OCI-LY7 (cell line): ENCODE measurements around the gene ADRA2A.

Experiments
- EZH2phosphoT487 ChIP-seq: fragments of 200-600 bp; sonication (generic); IDR thresholded peaks from 2 replicates; pipeline ENCODE4 v1.6.1; 2018; ENCODE audit warnings: low read depth, borderline replicate concordance, mild to moderate bottlenecking, mixed run types, antibody characterized with exemption, low read length, moderate library complexity, mixed read lengths
- TF ChIP-seq, protein P1 (sequence below): fragments of 200-600 bp; sonication (generic); conservative IDR thresholded peaks from 2 replicates; pipeline ENCODE4 v1.5.1; 2014; ENCODE audit warnings: mild to moderate bottlenecking, antibody characterized with exemption, low read length, moderate library complexity, mixed read lengths

DNA sequence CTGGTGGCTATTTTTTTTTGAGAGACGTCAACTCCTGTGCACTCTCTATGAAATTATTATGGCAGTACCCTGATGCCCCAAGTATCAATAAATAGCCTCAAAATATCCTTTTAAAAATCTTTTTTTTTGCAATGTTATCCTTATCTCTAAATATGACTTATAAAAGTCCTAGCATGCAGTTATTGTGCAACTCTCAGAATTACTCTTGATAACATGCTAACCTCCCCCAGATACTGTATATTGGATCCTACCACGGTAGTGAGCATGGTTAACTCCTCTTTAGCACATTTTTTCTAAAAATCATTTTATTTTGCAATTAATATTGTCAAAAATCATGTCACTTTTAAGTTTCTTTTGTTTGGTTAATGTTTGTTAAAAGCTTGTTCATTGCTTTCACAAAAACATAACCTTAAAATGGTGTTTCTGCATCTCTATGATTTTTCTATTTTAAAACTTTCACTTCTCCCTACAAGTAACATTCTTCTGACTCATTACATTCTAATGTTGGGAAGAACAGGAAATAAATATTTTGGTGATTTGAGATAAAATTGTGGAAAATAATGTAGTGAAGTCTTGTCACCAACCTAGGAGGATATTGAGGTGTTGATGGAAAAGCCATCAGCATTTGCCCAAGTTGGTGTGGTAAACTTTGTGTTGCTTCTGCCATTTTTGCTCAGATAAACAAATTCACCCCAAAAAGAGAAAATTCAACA is 42.1 kb upstream of the ADRA2A start:
- TF ChIP-seq, protein P1, sequence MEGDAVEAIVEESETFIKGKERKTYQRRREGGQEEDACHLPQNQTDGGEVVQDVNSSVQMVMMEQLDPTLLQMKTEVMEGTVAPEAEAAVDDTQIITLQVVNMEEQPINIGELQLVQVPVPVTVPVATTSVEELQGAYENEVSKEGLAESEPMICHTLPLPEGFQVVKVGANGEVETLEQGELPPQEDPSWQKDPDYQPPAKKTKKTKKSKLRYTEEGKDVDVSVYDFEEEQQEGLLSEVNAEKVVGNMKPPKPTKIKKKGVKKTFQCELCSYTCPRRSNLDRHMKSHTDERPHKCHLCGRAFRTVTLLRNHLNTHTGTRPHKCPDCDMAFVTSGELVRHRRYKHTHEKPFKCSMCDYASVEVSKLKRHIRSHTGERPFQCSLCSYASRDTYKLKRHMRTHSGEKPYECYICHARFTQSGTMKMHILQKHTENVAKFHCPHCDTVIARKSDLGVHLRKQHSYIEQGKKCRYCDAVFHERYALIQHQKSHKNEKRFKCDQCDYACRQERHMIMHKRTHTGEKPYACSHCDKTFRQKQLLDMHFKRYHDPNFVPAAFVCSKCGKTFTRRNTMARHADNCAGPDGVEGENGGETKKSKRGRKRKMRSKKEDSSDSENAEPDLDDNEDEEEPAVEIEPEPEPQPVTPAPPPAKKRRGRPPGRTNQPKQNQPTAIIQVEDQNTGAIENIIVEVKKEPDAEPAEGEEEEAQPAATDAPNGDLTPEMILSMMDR: no peak
- no peak for TF ChIP-seq EZH2phosphoT487
